ENCODE measurements around the gene KCNA10. TPM values are rescaled to one million over a fixed set of nuclear protein-coding genes. Genes with fewer than 3 reads are reported as not detected.

KCNA10 gene
- total RNA-seq, 1 experiment from 2014 or later, result not detected

GRCh38 chr1:110488161-110488560, 30.8 kb downstream of the KCNA10 start:
- no peaks in the 10 kb centered on the region for H3K9me3 Mint-ChIP-seq
- peaks cover 6% of the 10 kb centered on the region for H3K4me1 Mint-ChIP-seq
- CTCF ChIA-PET, result interaction anchor here (1.8 kb wide), 1 partner anchor 8 kb away, joined by 11 read pairs; no protein-coding TSS in a partner anchor
- H3K27ac Mint-ChIP-seq, result no peak overlapping the region
- no peak overlapping the region for H3K4me3 Mint-ChIP-seq
- DNase-seq (ENCODE audit: low spot score), result no peak
- TF ChIP-seq ZBTB21 (CRISPR knock-in tag; IDR thresholded peaks at IDR 0.05; ENCODE audit: borderline replicate concordance), result no peak
- TF ChIP-seq ZNF232 (CRISPR knock-in tag; IDR thresholded peaks at IDR 0.05), result no peak
- no peak for TF ChIP-seq NR3C1 (CRISPR knock-in tag; conservative IDR thresholded peaks at IDR 0.05; ENCODE audit: low read depth)
- POLR2A ChIA-PET, result no interaction called here
- H3K36me3 Mint-ChIP-seq, result no peaks in the 10 kb centered on the region
- ATAC-seq, result no peak; the same call in 1 of the 2 replicates
- no peaks in the 10 kb centered on the region; the same call in 1 of the 2 replicates for H3K27me3 Mint-ChIP-seq (ENCODE audit: low read depth)

DNA sequence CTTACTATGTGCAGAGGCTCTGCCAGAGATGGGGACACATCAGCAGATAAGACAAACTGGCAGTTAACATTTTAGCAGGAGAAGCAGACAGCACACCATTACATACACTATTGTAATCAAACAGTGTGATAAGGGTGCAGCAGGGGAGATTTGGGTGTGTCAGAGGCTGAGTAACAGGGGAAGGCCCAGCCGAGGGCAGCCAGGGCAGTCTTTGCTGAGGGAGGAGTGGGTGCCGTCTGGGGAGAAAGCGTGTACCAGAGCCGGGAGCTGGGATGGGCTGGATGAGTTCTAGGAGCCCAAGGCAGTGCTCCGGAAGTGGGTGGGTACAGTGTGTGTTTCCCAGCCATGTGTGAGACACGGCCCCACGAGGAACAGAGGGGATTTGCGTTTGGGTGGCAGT, 31.2 kb downstream of the KCNA10 start:
- TF ChIP-seq ATF1 (CRISPR knock-in tag; IDR thresholded peaks at IDR 0.05), result no peak
- no peak for TF ChIP-seq PREB (CRISPR knock-in tag; IDR thresholded peaks at IDR 0.05; ENCODE audit: borderline replicate concordance)
- no peak for TF ChIP-seq RORB (CRISPR knock-in tag; IDR thresholded peaks at IDR 0.05)
- Mint-ChIP-seq H3K36me3 (no peaks in the 10 kb centered on the region), H3K27me3 (ENCODE audit: low read depth) (no peaks in the 10 kb centered on the region; the same call in 1 of the 2 replicates), H3K4me1 (peaks cover 10% of the 10 kb centered on the region), H3K27ac (no peak overlapping the region), H3K9me3 (no peaks in the 10 kb centered on the region), H3K4me3 (no peak overlapping the region)
- DNase-seq (ENCODE audit: low spot score) (no peak), ATAC-seq (no peak)
- ChIA-PET POLR2A (no interaction called here), CTCF (interaction anchor here (1.8 kb wide), 2 partner anchors 8 to 27 kb away, joined by 6 to 11 read pairs; no protein-coding TSS in a partner anchor)

DNA sequence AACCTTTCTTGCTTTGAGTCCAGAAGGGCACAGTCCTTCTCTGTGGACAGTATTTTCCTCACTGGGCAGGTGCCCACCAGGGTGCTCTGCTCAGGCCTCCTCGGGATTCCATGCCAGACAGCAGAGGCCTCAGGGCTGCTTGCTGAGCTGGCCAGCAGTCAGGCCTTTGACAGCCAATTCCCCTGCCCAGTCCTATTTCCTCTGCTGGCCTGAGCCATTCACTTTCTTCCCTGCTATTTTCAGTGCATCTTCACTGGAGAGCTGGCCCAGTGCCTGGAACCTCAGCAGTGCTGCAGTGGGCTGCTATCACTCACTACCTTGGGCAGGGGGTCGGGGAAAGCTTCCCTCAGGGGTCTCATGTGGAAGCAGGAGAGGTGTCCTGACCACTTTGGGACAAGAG, 33.2 kb downstream of the KCNA10 start:
- ChIA-PET POLR2A (no interaction called here), CTCF (interaction anchor here (1.8 to 2.3 kb wide), 2 partner anchors 10 to 25 kb away, joined by 6 to 14 read pairs; no protein-coding TSS in a partner anchor)
- DNase-seq (ENCODE audit: low spot score), result no peak
- Mint-ChIP-seq H3K27me3 (ENCODE audit: low read depth) (no peaks in the 10 kb centered on the region; the same call in 1 of the 2 replicates), H3K27ac (no peak overlapping the region), H3K9me3 (no peaks in the 10 kb centered on the region), H3K4me3 (no peak overlapping the region), H3K4me1 (peaks cover 21% of the 10 kb centered on the region), H3K36me3 (no peaks in the 10 kb centered on the region)
- TF ChIP-seq NR2C2 (CRISPR knock-in tag; IDR thresholded peaks at IDR 0.05) (no peak), ZBTB21 (CRISPR knock-in tag; IDR thresholded peaks at IDR 0.05; ENCODE audit: borderline replicate concordance) (no peak), KAT7 (CRISPR knock-in tag; IDR thresholded peaks at IDR 0.05; ENCODE audit: borderline replicate concordance) (no peak), MAX (CRISPR knock-in tag; IDR thresholded peaks at IDR 0.05) (no peak), ZNF219 (CRISPR knock-in tag; IDR thresholded peaks at IDR 0.05; ENCODE audit: borderline replicate concordance) (no peak), JUN (CRISPR knock-in tag; IDR thresholded peaks at IDR 0.05) (no peak), TEAD1 (CRISPR knock-in tag; IDR thresholded peaks at IDR 0.05) (no peak), RORB (CRISPR knock-in tag; IDR thresholded peaks at IDR 0.05) (no peak), FOXP1 (CRISPR knock-in tag; IDR thresholded peaks at IDR 0.05; ENCODE audit: borderline replicate concordance) (no peak), PRDM15 (CRISPR knock-in tag; IDR thresholded peaks at IDR 0.05) (no peak), IRF2 (CRISPR knock-in tag; IDR thresholded peaks at IDR 0.05; ENCODE audit: borderline replicate concordance, low read depth) (no peak), ESRRA (CRISPR knock-in tag; IDR thresholded peaks at IDR 0.05; ENCODE audit: borderline replicate concordance) (no peak), CBFB (CRISPR knock-in tag; IDR thresholded peaks at IDR 0.05; ENCODE audit: low read depth) (no peak), GRHL2 (CRISPR knock-in tag; IDR thresholded peaks at IDR 0.05; ENCODE audit: insufficient replicate concordance, severe bottlenecking) (no peak), NR3C1 (CRISPR knock-in tag; conservative IDR thresholded peaks at IDR 0.05; ENCODE audit: low read depth) (no peak), CREB1 (CRISPR knock-in tag; IDR thresholded peaks at IDR 0.05) (no peak), EMX1 (CRISPR knock-in tag; IDR thresholded peaks at IDR 0.05) (no peak), CDX4 (CRISPR knock-in tag; IDR thresholded peaks at IDR 0.05; ENCODE audit: borderline replicate concordance) (no peak), ZNF121 (CRISPR knock-in tag; IDR thresholded peaks at IDR 0.05) (no peak), ZNF396 (CRISPR knock-in tag; IDR thresholded peaks at IDR 0.05; ENCODE audit: borderline replicate concordance) (no peak)
- no peak for ATAC-seq

Data from WTC11 (cell line).